ENCODE measurements around the gene RHBDD1. TPM values are rescaled to one million over a fixed set of nuclear protein-coding genes. Genes with fewer than 3 reads are reported as not detected.
A peak's percentile ranks its signal among the peaks of the same experiment; 100 is the strongest.

The RHBDD1 gene
- total and polyA plus RNA-seq, 2 donors = 15.1 to 73.5 TPM

DNA sequence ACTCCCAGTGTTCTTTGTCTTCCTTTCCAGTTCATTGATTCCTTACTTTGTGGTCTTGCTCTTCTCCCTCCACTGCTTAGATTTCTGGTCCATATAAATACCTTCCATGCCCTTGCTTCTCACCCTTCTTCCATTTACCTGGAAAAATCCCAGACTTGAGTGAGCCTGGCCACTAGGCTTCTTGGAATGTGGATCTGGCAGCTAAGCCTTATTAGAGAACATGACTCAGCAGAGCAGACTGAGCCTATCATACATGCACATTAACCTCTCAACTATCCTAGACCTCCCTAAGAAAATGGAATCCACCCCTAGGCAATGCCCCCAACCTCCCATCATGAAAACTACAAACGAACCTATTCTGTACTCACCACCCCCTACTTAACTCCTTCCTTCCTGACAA, 127.7 kb downstream of the RHBDD1 start:
- H3K4me1 ChIP-seq (ENCODE audit: insufficient read depth) = no peaks in the 10 kb centered on the region
- no peak overlapping the region for H3K27ac ChIP-seq (ENCODE audit: low read depth)
- no peak overlapping the region for H3K4me3 ChIP-seq (ENCODE audit: low read depth, low read length)
- DNase-seq (ENCODE audit: extremely low spot score) = no peak
- 33% methylated on average over 1 of the region's 1 CpG for WGBS
- no peaks in the 10 kb centered on the region for H3K36me3 ChIP-seq (ENCODE audit: insufficient read depth)

DNA sequence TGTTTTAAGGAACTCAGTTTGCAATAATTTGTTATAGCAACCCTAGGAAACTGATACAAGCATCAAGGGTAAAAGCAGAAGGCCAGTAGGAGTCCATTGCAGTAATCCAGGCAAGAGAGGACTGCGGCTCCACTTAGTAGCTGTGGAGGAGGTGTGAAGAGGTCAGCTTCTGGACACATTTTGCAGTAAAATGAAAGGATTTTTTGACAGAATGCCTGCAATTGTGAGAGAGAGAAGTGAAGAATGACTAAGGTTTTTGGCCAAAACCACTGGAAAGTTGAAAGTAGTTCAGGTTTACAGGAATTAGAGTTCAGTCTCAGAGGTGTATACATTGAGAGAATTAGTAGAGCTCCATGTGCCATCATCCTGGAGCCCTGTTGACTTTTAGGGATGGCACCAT, 129.5 kb downstream of the RHBDD1 start:
- no peaks in the 10 kb centered on the region for H3K36me3 ChIP-seq (ENCODE audit: insufficient read depth)
- DNase-seq (ENCODE audit: extremely low spot score) = no peak
- 100% methylated on average over 1 of the region's 1 CpG for WGBS
- H3K27ac ChIP-seq (ENCODE audit: low read depth) = no peak overlapping the region
- no peaks in the 10 kb centered on the region for H3K4me1 ChIP-seq (ENCODE audit: insufficient read depth)
- no peak overlapping the region for H3K4me3 ChIP-seq (ENCODE audit: low read depth, low read length)

DNA sequence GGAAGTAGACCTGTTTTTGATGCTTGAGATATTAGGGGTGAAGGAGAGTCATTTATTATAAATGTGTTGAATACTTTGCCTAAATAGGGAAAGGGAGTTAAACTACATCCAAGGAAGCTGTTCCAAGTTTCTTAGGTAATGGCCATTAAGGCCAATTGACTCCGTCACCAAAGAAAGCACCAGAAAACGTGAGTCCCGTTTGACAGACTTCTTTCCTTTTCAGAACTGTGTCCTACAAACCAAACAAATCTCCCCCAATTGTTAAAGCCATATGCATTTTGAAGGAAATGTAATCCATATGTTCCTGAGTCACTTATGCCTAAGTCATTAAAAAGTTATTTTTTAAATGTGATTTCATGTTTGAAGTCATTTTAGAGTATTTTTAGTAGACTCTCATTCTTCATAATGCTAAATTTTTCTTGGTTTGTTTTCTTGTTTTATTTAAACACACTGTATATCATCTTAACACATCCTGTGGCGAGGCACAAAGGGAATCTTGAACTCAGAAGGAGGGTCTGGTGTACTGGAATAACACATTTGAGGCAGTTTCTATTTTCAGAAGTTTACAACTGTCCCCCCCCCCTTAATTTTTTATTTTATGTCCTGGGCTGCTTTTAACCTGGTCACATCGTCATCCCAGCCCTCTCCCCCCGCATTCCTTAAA, 133.7 kb downstream of the RHBDD1 start:
- Histone ChIP-seq H3K4me1 (ENCODE audit: insufficient read depth) (no peaks in the 10 kb centered on the region), H3K4me3 (ENCODE audit: low read depth, low read length) (no peak overlapping the region), H3K36me3 (ENCODE audit: insufficient read depth) (no peaks in the 10 kb centered on the region), H3K27ac (ENCODE audit: low read depth) (no peak overlapping the region)
- no peak for DNase-seq (ENCODE audit: extremely low spot score)
- WGBS = 61% methylated on average over 6 of the region's 6 CpGs

DNA sequence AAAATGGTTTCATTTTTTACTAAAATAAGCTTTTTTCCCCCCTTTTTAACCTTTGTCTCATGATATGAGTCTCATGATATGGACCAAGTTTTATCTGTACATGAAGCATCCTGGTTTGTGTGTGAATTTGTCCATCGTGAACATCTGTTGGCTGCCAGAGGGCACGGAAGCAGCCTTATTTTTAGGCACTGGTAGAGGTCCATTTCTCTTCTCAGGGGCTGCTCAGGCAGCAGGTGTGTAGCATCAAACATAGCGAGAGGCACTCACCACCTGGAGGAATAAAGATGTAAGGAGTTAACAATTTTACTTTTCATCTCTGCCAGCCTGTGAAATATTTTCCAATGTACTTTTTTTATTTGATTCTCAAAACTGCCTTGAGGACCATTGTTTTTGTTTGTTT, 134.5 kb downstream of the RHBDD1 start:
- 66% methylated on average over 3 of the region's 3 CpGs for WGBS
- H3K27ac ChIP-seq (ENCODE audit: low read depth) = no peak overlapping the region
- H3K4me1 ChIP-seq (ENCODE audit: insufficient read depth) = no peaks in the 10 kb centered on the region
- no peak for DNase-seq (ENCODE audit: extremely low spot score)
- no peak overlapping the region for H3K4me3 ChIP-seq (ENCODE audit: low read depth, low read length)
- no peaks in the 10 kb centered on the region for H3K36me3 ChIP-seq (ENCODE audit: insufficient read depth)

DNA sequence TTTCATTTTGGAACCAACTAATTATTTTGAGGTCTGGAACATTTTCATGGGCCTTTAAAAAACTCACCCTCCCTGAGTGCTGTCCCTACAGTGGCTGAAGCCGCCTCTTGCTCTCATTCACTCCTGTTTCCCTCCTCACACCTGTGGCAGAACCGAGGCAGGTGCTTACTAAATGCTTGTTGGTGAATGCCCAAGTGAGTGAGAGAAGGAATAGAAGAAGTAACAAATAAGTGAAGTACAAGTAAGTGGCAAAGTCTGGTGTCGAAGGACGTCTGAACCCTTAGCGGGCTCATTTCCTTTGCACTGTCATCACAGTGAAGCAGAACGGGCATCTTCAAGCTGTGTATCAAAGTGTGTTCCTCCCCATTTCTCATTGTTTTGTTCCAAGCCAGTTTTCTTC, 135.2 kb downstream of the RHBDD1 start:
- no peak for DNase-seq (ENCODE audit: extremely low spot score)
- Histone ChIP-seq H3K27ac (ENCODE audit: low read depth) (no peak overlapping the region), H3K4me1 (ENCODE audit: insufficient read depth) (no peaks in the 10 kb centered on the region), H3K36me3 (ENCODE audit: insufficient read depth) (no peaks in the 10 kb centered on the region), H3K4me3 (ENCODE audit: low read depth, low read length) (no peak overlapping the region)
- whole genome bisulfite sequencing = 91% methylated on average over 6 of the region's 6 CpGs

DNA sequence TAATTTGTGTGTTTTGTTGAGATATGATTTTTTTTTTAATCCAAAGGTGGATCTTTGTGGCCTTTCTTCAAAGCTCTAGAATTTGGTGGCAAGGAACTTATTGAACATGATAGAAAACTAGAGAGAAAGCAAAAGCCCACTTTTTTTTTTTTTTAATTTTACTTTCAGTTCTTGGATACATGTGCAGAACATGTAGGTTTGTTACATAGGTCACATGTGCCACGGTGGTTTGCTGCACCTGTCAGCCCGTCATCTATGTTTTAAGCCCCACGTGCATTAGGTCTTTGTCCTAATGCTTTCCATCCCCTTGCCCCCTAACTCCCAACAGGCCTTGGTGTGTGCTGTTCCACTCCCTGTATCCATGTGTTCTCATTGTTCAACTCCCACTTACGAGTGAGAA, 135.9 kb downstream of the RHBDD1 start:
- H3K4me3 ChIP-seq (ENCODE audit: low read depth, low read length) = no peak overlapping the region
- no peak overlapping the region for H3K27ac ChIP-seq (ENCODE audit: low read depth)
- 95% methylated on average over 4 of the region's 4 CpGs for WGBS
- H3K4me1 ChIP-seq (ENCODE audit: insufficient read depth) = no peaks in the 10 kb centered on the region
- no peaks in the 10 kb centered on the region for H3K36me3 ChIP-seq (ENCODE audit: insufficient read depth)
- no peak for DNase-seq (ENCODE audit: extremely low spot score)

DNA sequence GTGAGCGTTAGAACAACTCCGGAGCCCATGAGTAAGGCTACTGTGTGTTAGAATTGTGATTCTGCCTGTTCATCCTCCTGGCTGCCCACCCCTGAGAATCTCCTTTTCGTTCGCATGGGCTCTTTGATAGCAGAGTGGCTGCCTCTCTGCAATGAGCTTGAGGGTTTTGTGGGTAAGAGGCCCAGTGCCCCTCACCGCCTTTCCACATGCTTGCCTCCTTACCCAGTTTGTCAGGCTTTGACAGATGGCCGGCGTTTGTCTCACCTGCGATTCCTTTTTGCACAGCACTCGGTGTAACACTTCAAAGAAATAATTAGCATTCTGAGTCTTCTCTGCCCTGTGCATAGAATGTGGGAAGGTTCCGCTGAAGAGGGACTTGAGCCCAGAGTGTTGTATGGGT, 138.0 kb downstream of the RHBDD1 start:
- Histone ChIP-seq H3K27ac (ENCODE audit: low read depth) (no peak overlapping the region), H3K4me3 (ENCODE audit: low read depth, low read length) (no peak overlapping the region), H3K4me1 (ENCODE audit: insufficient read depth) (no peaks in the 10 kb centered on the region), H3K36me3 (ENCODE audit: insufficient read depth) (no peaks in the 10 kb centered on the region)
- 90% methylated on average over 10 of the region's 10 CpGs for whole genome bisulfite sequencing
- no peak for DNase-seq (ENCODE audit: extremely low spot score)

DNA sequence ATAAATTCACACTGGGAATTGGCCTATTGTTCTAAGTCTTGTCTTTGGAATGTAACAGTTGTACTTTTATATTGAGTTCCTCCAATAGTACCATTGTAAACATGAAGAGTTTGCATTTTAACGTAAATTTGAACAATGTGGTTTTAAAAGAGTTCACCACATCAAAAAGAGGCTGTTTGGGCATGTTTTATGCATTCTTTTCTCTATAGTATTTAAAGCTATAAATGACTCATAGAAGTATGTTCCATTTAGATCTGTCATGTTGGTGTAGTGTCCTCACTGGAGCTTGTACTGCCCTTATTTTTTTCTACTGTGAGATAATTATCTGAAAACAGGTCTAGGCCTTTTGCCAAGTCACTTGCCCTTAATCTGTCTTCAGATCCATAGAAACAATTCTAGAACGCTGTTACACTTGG, 141.9 kb downstream of the RHBDD1 start:
- H3K27ac ChIP-seq (ENCODE audit: low read depth) = no peak overlapping the region
- WGBS = 56% methylated on average over 2 of the region's 2 CpGs
- H3K4me3 ChIP-seq (ENCODE audit: low read depth, low read length) = no peak overlapping the region
- no peaks in the 10 kb centered on the region for H3K36me3 ChIP-seq (ENCODE audit: insufficient read depth)
- DNase-seq (ENCODE audit: extremely low spot score) = peak; percentile 41
- H3K4me1 ChIP-seq (ENCODE audit: insufficient read depth) = no peaks in the 10 kb centered on the region

DNA sequence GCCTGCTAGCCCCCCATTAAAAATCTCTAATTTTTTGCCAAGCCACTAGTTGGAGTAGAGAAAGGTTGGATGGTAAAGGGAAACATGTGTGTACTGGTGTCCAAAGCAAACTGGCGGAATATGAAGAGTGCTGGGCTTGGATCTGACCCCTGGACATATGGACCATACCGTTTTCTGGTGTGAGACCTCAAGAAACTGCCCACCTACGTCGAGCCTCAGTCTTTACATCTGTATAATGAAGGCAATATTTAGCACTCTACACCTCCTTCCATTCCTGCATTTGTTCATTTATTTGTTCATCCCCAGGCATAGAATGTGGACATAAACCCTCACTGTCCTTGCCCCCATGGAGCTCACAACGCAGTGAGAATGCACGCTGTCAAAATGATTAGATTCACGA, 142.4 kb downstream of the RHBDD1 start:
- no peak for DNase-seq (ENCODE audit: extremely low spot score)
- no peak overlapping the region for H3K4me3 ChIP-seq (ENCODE audit: low read depth, low read length)
- H3K4me1 ChIP-seq (ENCODE audit: insufficient read depth) = no peaks in the 10 kb centered on the region
- no peak overlapping the region for H3K27ac ChIP-seq (ENCODE audit: low read depth)
- 96% methylated on average over 7 of the region's 7 CpGs for WGBS
- no peaks in the 10 kb centered on the region for H3K36me3 ChIP-seq (ENCODE audit: insufficient read depth)

DNA sequence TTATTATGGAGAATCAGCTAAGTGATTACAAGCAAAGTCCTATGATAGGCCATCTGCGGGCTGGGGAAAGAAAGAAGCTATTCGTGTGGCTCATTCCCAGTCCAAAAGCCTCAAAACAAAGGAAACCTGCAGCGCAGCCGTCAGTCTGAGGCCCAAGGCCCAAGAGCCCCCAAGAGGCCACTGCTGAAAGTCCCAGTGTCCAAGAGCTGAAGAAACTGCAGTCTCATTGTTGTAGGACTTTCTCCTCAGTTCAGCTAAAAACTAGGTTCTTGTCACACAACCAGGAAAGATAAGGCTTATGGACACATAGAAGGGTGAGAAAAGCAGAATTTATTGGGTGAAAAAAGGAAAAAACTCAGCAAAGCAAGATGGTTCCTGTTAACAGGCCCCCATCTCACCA, 143.2 kb downstream of the RHBDD1 start:
- no peak overlapping the region for H3K27ac ChIP-seq (ENCODE audit: low read depth)
- H3K36me3 ChIP-seq (ENCODE audit: insufficient read depth) = no peaks in the 10 kb centered on the region
- no peaks in the 10 kb centered on the region for H3K4me1 ChIP-seq (ENCODE audit: insufficient read depth)
- 98% methylated on average over 4 of the region's 4 CpGs for WGBS
- DNase-seq (ENCODE audit: extremely low spot score) = no peak
- H3K4me3 ChIP-seq (ENCODE audit: low read depth, low read length) = no peak overlapping the region

DNA sequence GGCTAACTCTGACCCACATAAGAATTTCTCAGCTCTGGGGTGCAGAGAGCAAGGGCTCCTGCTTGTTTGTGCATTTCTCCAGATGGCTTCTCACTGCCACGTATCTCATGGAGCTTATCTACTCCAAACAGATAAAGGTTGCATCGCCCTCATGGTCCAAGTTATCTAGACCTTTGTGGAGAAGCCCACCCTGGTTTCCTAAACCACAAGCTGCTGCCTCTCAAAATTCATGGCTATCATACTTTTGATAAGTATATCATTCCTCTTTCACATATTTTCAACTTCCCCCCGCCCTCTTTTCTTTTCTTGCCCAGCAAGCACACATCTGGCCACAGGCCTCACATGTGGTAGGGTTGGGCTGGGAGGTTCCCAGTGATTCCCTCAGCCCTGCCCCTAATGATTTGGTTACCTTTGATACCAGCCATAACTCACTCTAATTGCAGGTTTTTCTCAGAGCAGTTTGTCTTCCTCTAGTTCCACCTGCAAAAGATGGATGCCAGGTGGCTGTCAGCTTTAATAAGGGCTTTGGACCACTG, 146.0 kb downstream of the RHBDD1 start:
- H3K4me1 ChIP-seq (ENCODE audit: insufficient read depth) = no peaks in the 10 kb centered on the region
- H3K27ac ChIP-seq (ENCODE audit: low read depth) = no peak overlapping the region
- H3K36me3 ChIP-seq (ENCODE audit: insufficient read depth) = no peaks in the 10 kb centered on the region
- WGBS = 63% methylated on average over 3 of the region's 3 CpGs
- no peak for DNase-seq (ENCODE audit: extremely low spot score)
- H3K4me3 ChIP-seq (ENCODE audit: low read depth, low read length) = no peak overlapping the region

DNA sequence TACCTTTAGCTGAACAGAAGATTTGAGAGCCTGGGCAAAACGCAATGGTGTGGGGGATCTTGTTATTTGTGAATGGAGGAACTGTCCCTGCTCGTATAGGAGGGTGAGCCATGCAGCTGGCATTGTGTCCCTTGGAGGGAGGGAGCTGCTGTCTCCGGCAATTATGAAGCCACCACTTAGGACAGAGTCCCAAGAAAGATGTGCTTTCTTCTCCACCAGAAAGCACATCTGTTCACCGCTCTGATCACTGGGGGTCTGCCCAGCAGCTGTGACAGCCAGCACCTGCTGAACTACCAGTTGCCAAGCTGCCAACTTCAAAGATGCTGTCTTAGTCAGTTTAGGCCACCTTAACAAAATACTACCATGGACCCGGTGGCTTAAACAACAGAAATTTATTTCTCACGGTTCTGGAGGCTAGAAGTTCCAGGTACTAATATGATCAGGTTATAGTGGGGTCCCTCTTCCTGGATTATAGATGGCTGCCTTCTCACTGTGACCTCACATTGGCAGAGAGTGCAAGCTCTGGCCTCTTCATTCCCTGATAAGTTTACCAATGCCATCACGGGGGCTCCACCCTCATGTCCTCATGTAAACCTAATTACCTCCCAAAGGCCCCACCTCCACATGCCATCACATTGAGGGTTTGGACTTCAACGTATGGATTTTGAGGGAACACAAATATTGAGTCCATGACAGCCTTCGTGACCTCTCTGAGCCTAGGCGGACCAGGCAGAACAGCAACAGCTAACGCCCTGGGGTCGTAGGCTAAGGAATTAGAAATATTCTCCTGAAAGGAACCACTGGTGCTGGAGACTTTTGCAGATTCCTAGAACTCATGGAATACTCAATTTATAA, 148.3 kb downstream of the RHBDD1 start:
- Histone ChIP-seq H3K36me3 (ENCODE audit: insufficient read depth) (no peaks in the 10 kb centered on the region), H3K4me1 (ENCODE audit: insufficient read depth) (no peaks in the 10 kb centered on the region), H3K27ac (ENCODE audit: low read depth) (peak overlapping the region; percentile 6), H3K4me3 (ENCODE audit: low read depth, low read length) (no peak overlapping the region)
- 84% methylated on average over 12 of the region's 12 CpGs for whole genome bisulfite sequencing
- DNase-seq (ENCODE audit: extremely low spot score) = no peak

DNA sequence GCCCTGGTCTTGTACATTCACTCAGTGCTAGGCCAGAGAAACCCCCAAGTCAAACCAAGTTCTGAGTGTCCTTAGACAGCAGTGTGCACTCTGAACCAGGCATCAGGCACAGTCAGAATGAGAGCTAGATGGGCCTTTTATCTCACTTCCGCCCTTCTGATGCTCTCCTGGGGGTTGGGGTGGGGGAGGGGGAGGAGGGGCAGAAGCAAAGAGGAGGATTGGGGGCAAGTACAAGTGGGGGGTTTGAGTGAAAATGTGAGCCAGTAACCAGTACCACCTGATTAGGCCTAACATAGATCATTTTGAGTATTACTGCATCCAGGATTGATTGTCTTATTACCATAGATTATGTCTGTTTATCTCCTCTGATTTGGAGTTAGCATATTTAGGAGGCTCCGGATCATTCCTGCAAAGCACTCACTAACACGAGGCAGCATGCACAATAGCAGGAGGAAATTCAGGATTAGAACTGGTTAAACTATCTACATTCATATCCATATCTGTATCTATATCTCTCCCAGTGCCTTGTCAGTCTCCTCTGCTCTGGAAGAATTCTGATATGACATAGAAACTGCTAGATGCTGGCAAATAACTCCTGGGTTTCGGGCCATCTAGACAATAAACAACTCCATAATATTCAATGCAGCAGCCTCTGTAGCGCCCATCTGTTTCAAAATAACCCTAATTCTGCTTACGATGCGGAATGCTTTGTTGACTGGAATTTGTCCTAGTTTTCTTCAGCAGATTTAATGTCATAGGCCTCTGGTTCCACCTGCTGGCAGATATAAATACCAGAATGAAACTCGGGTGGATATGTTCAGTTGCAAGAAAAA, 149.1 kb downstream of the RHBDD1 start:
- H3K27ac ChIP-seq (ENCODE audit: low read depth) = peak overlapping the region; percentile 6
- H3K36me3 ChIP-seq (ENCODE audit: insufficient read depth) = no peaks in the 10 kb centered on the region
- no peaks in the 10 kb centered on the region for H3K4me1 ChIP-seq (ENCODE audit: insufficient read depth)
- no peak overlapping the region for H3K4me3 ChIP-seq (ENCODE audit: low read depth, low read length)
- 14% methylated on average over 8 of the region's 8 CpGs for WGBS
- DNase-seq (ENCODE audit: extremely low spot score) = peak; percentile 70

Measured in urinary bladder (tissue), 4 donors.